HepG2 (cell line): ENCODE measurements around the gene ZNF821.

Experiments
- FOXO1 ChIP-seq: sonication (generic); formaldehyde crosslinking; IDR thresholded peaks from 2 replicates; pipeline ENCODE4 v1.4.0; 2020; ENCODE audit warnings: missing genetic modification reagents
- FOXP1 ChIP-seq, 2 experiments: fragments of 450-650 bp in 1 of 2; IDR thresholded peaks; 2 replicates each; pipeline ENCODE4 v1.6.1; 2017 to 2018; ENCODE audit warnings: antibody characterized with exemption in 1 of 2
- HDAC6 ChIP-seq: fragments of 200-600 bp; sonication (generic); IDR thresholded peaks from 2 replicates; pipeline ENCODE4 v1.7.0; 2017; ENCODE audit warnings: mild to moderate bottlenecking, antibody characterized with exemption, low read length, low read depth
- KDM1A ChIP-seq: IDR thresholded peaks from 2 replicates; pipeline ENCODE4 v1.6.1; 2016; ENCODE audit warnings: missing compliant biosample characterization
- RBM22 ChIP-seq: fragments of 200-400 bp; formaldehyde crosslinking; optimal IDR thresholded peaks from 2 replicates; pipeline ENCODE3; 2017; ENCODE audit warnings: mild to moderate bottlenecking, low read length, moderate library complexity
- REXO4 ChIP-seq: sonication (generic); formaldehyde crosslinking; IDR thresholded peaks from 2 replicates; pipeline ENCODE4 v1.8.0; 2022; ENCODE audit warnings: missing genetic modification reagents, mild to moderate bottlenecking, borderline replicate concordance
- UBTF ChIP-seq: sonication (generic); formaldehyde crosslinking; IDR thresholded peaks from 2 replicates; pipeline ENCODE4 v1.4.0; 2020; ENCODE audit warnings: mild to moderate bottlenecking, missing genetic modification reagents
- ZZZ3 ChIP-seq: sonication (generic); formaldehyde crosslinking; IDR thresholded peaks from 2 replicates; pipeline ENCODE4 v1.4.0; 2020; ENCODE audit warnings: missing genetic modification reagents, mild to moderate bottlenecking, borderline replicate concordance
- TF ChIP-seq, protein P1 (sequence below): sonication (generic); formaldehyde crosslinking; IDR thresholded peaks from 2 replicates; pipeline ENCODE4 v1.4.0; 2020; ENCODE audit warnings: missing genetic modification reagents
- TF ChIP-seq, protein P2 (sequence below): sonication (generic); formaldehyde crosslinking; IDR thresholded peaks from 2 replicates; pipeline ENCODE4 v1.5.0; 2020; ENCODE audit warnings: mild to moderate bottlenecking, missing genetic modification reagents, moderate library complexity
- TF ChIP-seq, protein P3 (sequence below): sonication (generic); formaldehyde crosslinking; IDR thresholded peaks from 2 replicates; pipeline ENCODE4 v1.5.1; 2020; ENCODE audit warnings: mild to moderate bottlenecking, missing genetic modification reagents, borderline replicate concordance
- TF ChIP-seq, protein P4 (sequence below), 2 experiments: sonication (generic) in 1 of 2; formaldehyde crosslinking in 1 of 2; IDR thresholded peaks; 2 replicates each; pipeline versions ENCODE4 v1.5.1 to v1.6.1; 2011 to 2020; ENCODE audit warnings: borderline replicate concordance in 1 of 2, low read depth in 1 of 2, low read length in 1 of 2, mild to moderate bottlenecking in 1 of 2, missing genetic modification reagents in 1 of 2, moderate library complexity in 1 of 2

GRCh38 chr16:71826533-71827017 lies 57.4 kb downstream of the ZNF821 start:
- no peak for TF ChIP-seq HDAC6
- no peak for TF ChIP-seq FOXO1
- TF ChIP-seq, protein P1, sequence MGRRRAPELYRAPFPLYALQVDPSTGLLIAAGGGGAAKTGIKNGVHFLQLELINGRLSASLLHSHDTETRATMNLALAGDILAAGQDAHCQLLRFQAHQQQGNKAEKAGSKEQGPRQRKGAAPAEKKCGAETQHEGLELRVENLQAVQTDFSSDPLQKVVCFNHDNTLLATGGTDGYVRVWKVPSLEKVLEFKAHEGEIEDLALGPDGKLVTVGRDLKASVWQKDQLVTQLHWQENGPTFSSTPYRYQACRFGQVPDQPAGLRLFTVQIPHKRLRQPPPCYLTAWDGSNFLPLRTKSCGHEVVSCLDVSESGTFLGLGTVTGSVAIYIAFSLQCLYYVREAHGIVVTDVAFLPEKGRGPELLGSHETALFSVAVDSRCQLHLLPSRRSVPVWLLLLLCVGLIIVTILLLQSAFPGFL (CRISPR knock-in tag), result no peak
- TF ChIP-seq, protein P2, sequence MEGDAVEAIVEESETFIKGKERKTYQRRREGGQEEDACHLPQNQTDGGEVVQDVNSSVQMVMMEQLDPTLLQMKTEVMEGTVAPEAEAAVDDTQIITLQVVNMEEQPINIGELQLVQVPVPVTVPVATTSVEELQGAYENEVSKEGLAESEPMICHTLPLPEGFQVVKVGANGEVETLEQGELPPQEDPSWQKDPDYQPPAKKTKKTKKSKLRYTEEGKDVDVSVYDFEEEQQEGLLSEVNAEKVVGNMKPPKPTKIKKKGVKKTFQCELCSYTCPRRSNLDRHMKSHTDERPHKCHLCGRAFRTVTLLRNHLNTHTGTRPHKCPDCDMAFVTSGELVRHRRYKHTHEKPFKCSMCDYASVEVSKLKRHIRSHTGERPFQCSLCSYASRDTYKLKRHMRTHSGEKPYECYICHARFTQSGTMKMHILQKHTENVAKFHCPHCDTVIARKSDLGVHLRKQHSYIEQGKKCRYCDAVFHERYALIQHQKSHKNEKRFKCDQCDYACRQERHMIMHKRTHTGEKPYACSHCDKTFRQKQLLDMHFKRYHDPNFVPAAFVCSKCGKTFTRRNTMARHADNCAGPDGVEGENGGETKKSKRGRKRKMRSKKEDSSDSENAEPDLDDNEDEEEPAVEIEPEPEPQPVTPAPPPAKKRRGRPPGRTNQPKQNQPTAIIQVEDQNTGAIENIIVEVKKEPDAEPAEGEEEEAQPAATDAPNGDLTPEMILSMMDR (CRISPR knock-in tag), result no peak
- no peak for TF ChIP-seq FOXP1 (IDR thresholded peaks at IDR 0.05)
- TF ChIP-seq FOXP1 (CRISPR knock-in tag; IDR thresholded peaks at IDR 0.05), result no peak
- no peak for TF ChIP-seq ZZZ3 (CRISPR knock-in tag)
- TF ChIP-seq, protein P3, sequence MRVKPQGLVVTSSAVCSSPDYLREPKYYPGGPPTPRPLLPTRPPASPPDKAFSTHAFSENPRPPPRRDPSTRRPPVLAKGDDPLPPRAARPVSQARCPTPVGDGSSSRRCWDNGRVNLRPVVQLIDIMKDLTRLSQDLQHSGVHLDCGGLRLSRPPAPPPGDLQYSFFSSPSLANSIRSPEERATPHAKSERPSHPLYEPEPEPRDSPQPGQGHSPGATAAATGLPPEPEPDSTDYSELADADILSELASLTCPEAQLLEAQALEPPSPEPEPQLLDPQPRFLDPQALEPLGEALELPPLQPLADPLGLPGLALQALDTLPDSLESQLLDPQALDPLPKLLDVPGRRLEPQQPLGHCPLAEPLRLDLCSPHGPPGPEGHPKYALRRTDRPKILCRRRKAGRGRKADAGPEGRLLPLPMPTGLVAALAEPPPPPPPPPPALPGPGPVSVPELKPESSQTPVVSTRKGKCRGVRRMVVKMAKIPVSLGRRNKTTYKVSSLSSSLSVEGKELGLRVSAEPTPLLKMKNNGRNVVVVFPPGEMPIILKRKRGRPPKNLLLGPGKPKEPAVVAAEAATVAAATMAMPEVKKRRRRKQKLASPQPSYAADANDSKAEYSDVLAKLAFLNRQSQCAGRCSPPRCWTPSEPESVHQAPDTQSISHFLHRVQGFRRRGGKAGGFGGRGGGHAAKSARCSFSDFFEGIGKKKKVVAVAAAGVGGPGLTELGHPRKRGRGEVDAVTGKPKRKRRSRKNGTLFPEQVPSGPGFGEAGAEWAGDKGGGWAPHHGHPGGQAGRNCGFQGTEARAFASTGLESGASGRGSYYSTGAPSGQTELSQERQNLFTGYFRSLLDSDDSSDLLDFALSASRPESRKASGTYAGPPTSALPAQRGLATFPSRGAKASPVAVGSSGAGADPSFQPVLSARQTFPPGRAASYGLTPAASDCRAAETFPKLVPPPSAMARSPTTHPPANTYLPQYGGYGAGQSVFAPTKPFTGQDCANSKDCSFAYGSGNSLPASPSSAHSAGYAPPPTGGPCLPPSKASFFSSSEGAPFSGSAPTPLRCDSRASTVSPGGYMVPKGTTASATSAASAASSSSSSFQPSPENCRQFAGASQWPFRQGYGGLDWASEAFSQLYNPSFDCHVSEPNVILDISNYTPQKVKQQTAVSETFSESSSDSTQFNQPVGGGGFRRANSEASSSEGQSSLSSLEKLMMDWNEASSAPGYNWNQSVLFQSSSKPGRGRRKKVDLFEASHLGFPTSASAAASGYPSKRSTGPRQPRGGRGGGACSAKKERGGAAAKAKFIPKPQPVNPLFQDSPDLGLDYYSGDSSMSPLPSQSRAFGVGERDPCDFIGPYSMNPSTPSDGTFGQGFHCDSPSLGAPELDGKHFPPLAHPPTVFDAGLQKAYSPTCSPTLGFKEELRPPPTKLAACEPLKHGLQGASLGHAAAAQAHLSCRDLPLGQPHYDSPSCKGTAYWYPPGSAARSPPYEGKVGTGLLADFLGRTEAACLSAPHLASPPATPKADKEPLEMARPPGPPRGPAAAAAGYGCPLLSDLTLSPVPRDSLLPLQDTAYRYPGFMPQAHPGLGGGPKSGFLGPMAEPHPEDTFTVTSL, result no peak
- no peak for TF ChIP-seq RBM22
- no peak for TF ChIP-seq KDM1A (CRISPR knock-in tag)
- TF ChIP-seq, protein P4, sequence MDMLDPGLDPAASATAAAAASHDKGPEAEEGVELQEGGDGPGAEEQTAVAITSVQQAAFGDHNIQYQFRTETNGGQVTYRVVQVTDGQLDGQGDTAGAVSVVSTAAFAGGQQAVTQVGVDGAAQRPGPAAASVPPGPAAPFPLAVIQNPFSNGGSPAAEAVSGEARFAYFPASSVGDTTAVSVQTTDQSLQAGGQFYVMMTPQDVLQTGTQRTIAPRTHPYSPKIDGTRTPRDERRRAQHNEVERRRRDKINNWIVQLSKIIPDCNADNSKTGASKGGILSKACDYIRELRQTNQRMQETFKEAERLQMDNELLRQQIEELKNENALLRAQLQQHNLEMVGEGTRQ (IDR thresholded peaks at IDR 0.05; ENCODE audit: low read depth, low read length), result no peak
- TF ChIP-seq, protein P4 (CRISPR knock-in tag; IDR thresholded peaks at IDR 0.05; ENCODE audit: borderline replicate concordance), result no peak
- no peak for TF ChIP-seq REXO4
- no peak for TF ChIP-seq UBTF
